ENCODE results near the gene BBS5.

Gene BBS5

DNA sequence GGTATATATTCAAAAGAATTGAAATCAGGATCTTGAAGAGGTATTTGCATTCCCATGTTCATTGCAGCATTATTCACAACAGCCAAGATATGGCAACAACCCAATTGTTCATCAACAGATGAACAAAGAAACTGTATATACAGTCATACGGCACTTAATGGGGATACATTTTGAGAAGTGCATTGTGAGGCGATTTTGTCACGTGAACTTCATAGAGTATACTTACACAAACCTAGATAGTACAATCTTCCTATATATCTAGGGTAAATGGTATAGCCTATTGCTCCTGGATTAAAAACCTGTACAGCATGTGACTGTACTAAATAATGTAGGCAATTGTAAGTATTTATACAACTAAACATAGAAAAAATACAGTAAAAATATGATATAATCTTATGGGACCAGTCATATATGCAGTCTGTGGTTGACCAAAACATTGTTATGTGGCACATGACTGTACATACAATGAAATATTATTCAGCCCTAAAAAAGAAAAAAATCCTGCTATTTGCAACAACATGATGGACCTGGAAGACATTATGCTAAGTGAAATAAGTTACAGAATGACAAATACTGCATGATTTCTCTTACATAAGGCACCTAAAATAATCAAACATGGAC is 9.2 kb upstream of the BBS5 start:
- no peaks in the 10 kb centered on the region for H3K4me1 Mint-ChIP-seq (ENCODE audit: low read depth)
- H3K4me3 Mint-ChIP-seq = no peak overlapping the region
- no peaks in the 10 kb centered on the region for H3K36me3 Mint-ChIP-seq (ENCODE audit: low read depth)
- H3K27ac Mint-ChIP-seq = no peak overlapping the region
- H3K9me3 Mint-ChIP-seq = no peaks in the 10 kb centered on the region
- H3K27me3 Mint-ChIP-seq (ENCODE audit: low read depth) = no peaks in the 10 kb centered on the region

DNA sequence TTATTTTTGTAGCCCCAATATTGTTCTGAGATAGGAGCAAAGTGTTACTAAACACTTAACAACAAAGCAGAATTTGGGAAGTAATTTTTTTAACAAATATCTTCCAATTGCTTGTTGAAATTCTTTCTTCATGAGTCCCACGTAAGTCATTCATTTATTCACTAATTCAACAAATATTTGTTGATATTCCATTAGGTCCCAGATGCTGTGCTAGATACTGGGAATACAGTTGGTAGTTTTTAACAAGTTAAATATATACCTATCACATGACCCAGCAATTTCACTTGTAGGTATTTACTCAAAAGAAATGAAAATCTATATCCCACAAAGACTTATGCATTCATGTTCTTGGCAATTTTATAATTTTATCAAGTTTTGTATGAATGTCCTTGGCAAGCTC is 7.0 kb upstream of the BBS5 start:
- Mint-ChIP-seq H3K36me3 (ENCODE audit: low read depth) (no peaks in the 10 kb centered on the region), H3K4me1 (ENCODE audit: low read depth) (no peaks in the 10 kb centered on the region), H3K27ac (no peak overlapping the region), H3K4me3 (no peak overlapping the region), H3K9me3 (no peaks in the 10 kb centered on the region), H3K27me3 (ENCODE audit: low read depth) (peaks cover 4% of the 10 kb centered on the region)

DNA sequence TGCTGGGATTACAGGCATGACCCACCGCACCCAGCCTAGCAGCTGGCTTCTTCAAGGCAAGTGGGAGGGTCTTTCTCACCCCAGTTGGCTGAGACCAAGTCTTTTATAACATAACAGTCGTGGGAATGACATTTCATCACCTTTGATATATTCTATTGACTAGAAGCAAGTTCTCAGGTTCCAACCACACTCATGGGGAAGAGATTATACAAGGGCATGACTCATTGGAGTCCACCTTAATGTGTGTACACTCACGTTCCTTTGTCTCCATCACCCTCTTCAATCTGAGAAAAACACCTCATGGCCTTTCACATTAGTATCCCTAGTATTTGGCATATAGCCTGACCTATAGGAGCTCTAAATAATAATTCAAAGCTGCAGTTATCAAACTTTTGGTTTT is 2.8 kb upstream of the BBS5 start:
- Mint-ChIP-seq H3K27me3 (ENCODE audit: low read depth) (peaks cover 4% of the 10 kb centered on the region), H3K36me3 (ENCODE audit: low read depth) (no peaks in the 10 kb centered on the region), H3K9me3 (no peaks in the 10 kb centered on the region), H3K4me1 (ENCODE audit: low read depth) (peaks cover 8% of the 10 kb centered on the region), H3K4me3 (no peak overlapping the region), H3K27ac (no peak overlapping the region)

DNA sequence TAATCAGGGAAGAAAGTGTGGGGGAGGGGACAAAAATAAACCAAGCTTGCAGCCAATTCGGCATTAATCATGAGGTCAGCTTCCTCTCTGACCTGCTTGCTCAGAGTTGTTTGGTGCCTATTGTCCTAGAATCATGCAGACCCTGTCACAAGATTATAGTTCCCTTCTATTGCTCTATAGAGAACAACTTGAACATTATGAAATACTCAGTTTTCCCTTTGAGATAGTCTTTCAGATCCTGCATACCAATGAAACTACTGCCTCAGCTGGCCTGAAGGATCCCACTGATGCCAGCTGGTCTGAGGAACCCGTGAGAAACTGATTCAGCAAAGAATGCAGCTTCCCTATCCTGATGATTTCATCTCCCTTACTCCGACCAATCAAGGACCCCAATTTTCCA is 955 bp upstream of the BBS5 start:
- H3K27ac Mint-ChIP-seq = no peak overlapping the region
- H3K27me3 Mint-ChIP-seq (ENCODE audit: low read depth) = peaks cover 4% of the 10 kb centered on the region
- no peaks in the 10 kb centered on the region for H3K36me3 Mint-ChIP-seq (ENCODE audit: low read depth)
- H3K4me1 Mint-ChIP-seq (ENCODE audit: low read depth) = peaks cover 8% of the 10 kb centered on the region
- peak overlapping the region; percentile 30 for H3K4me3 Mint-ChIP-seq
- no peaks in the 10 kb centered on the region for H3K9me3 Mint-ChIP-seq

DNA sequence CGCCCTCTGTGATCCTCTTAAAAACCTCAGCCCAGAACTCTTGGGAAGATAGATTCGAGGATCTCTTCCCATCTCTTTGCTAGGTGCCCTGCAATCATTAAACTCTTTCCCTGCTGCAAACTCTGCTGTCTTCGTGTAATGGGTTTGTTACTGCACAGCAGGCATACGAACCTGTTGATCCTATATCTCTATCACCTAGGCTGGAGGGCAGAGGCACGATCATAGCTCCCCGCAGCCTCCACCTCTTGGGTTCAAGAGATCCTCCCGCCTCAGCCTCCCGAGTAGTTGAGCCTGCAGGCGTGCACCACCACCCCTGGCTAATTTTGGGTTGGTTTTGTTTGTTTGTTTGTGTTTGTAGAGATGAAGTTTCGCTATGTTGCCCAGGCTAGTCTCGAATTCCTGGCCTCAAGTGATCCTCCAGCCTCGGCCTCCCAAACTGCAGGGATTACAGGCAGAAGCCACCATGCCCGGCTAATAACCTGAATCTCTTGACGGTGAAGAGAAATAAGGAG is 493 bp upstream of the BBS5 start:
- Mint-ChIP-seq H3K4me3 (peak overlapping the region; percentile 89), H3K27ac (no peak overlapping the region), H3K36me3 (ENCODE audit: low read depth) (no peaks in the 10 kb centered on the region)

DNA sequence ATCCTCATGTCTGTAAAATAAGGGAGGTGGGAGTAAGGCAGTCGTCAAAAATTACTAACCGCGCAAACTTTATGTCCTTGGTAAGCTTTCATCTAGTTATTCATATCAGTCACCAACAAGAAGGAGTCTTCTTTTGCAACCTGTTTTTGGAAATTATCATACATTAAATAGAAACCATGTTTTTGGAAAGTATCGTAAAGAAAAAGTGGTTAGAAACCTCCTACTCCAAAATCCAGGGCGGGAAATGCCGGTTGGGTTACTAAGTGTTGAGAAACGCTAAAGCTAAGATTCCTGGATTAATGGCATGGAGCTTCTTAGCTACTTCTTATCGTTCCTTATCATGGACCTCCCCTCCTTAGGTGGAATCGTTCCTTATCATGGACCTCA is 778 bp downstream of the BBS5 start:
- peak overlapping the region; percentile 89 for H3K4me3 Mint-ChIP-seq
- no peak overlapping the region for H3K27ac Mint-ChIP-seq
- H3K9me3 Mint-ChIP-seq = no peaks in the 10 kb centered on the region
- H3K4me1 Mint-ChIP-seq (ENCODE audit: low read depth) = peaks cover 8% of the 10 kb centered on the region
- H3K36me3 Mint-ChIP-seq (ENCODE audit: low read depth) = no peaks in the 10 kb centered on the region
- peaks cover 4% of the 10 kb centered on the region for H3K27me3 Mint-ChIP-seq (ENCODE audit: low read depth)

More for the DNA sequence above, 493 bp upstream of the BBS5 start:
- Mint-ChIP-seq H3K9me3 (no peaks in the 10 kb centered on the region), H3K4me1 (ENCODE audit: low read depth) (peaks cover 8% of the 10 kb centered on the region), H3K27me3 (ENCODE audit: low read depth) (peaks cover 4% of the 10 kb centered on the region)

DNA sequence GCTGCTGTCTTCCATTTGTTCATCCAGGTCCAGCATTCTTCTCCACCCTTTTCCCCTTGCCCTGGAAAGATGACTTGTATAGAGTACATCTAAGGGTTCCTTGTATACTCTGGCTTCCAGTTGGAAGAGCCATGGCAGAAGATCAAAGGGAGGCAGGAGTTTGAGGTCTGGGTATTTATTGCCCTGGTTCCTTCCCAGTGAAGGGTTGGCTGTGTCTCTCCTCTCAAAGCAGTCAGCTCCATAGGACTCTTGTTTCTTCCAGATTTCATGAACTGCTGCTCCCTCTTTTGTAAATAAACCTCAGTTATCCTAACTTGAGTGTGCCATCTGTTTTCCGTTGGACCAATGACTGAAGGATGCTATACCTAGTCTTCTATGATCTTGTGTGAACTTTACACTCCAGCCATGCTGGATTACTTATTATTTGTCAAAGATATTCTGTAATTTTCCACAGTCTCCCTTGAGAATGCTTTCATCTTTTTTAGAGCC is 6.4 kb downstream of the BBS5 start:
- H3K27ac Mint-ChIP-seq = no peak overlapping the region
- H3K4me3 Mint-ChIP-seq = no peak overlapping the region
- no peaks in the 10 kb centered on the region for H3K27me3 Mint-ChIP-seq (ENCODE audit: low read depth)
- no peaks in the 10 kb centered on the region for H3K36me3 Mint-ChIP-seq (ENCODE audit: low read depth)
- no peaks in the 10 kb centered on the region for H3K9me3 Mint-ChIP-seq
- no peaks in the 10 kb centered on the region for H3K4me1 Mint-ChIP-seq (ENCODE audit: low read depth)

DNA sequence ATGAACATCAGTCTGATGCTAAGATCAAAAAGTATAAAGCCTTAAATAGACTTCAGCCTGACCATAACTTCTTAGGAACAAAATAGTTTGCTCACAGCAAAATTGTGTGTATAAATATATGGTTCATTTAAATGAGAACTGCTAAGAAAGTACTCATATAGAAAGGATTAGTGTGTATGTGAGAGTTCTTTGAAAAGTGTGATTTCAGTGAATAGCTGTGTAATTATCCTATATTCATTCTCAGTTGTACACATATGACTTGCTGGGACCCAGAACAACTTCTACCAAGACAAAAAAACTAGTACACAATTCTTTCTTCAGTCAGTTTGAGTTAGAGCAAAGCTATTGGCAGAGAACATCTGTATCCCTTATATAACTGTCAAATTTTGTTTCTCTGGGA is 7.2 kb downstream of the BBS5 start:
- Mint-ChIP-seq H3K36me3 (ENCODE audit: low read depth) (no peaks in the 10 kb centered on the region), H3K27me3 (ENCODE audit: low read depth) (no peaks in the 10 kb centered on the region), H3K4me1 (ENCODE audit: low read depth) (no peaks in the 10 kb centered on the region), H3K27ac (no peak overlapping the region), H3K4me3 (no peak overlapping the region), H3K9me3 (no peaks in the 10 kb centered on the region)

DNA sequence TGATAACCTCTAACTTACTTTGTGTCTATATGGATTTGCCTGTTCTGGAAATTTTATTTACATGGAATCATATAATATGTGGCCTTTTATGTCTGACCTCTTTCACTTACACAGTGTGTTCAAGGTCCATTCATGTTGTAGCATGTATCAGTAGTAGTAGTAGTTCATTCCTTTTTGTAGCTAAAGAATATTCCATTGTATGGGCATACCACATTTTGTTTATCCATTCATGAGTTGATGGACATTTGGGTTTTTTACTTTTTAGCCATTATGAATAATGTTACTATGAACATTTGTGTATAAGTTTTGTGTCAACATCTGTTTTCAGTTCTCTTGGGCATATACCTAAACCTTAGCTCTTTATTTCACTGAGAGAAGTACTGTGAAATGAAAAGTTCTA is 11.5 kb downstream of the BBS5 start:
- no peak overlapping the region for H3K27ac Mint-ChIP-seq
- no peaks in the 10 kb centered on the region for H3K4me1 Mint-ChIP-seq (ENCODE audit: low read depth)
- H3K4me3 Mint-ChIP-seq = no peak overlapping the region
- no peaks in the 10 kb centered on the region for H3K9me3 Mint-ChIP-seq
- no peaks in the 10 kb centered on the region for H3K27me3 Mint-ChIP-seq (ENCODE audit: low read depth)
- H3K36me3 Mint-ChIP-seq (ENCODE audit: low read depth) = no peaks in the 10 kb centered on the region

DNA sequence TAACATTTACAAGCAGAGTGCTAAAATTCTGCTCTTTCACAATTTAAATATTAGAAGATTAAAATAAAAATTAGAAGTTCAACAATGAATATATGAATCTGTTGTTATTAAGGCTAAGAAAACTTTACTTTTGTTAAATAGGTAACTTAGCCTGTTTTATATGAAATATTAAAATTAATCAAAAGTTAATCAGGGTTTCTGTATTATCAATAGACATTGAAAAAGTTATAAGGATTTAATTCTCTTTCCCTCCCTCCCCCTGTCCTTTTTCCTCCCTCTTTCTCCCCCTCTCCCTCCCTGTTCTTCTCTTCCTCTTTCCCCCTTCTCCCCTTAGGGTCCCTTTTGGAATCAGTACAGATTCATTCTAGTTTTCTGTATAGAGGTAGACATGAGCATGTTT is 12.1 kb downstream of the BBS5 start:
- Mint-ChIP-seq H3K27ac (no peak overlapping the region), H3K9me3 (no peaks in the 10 kb centered on the region), H3K36me3 (ENCODE audit: low read depth) (no peaks in the 10 kb centered on the region), H3K4me3 (no peak overlapping the region), H3K4me1 (ENCODE audit: low read depth) (no peaks in the 10 kb centered on the region), H3K27me3 (ENCODE audit: low read depth) (no peaks in the 10 kb centered on the region)

DNA sequence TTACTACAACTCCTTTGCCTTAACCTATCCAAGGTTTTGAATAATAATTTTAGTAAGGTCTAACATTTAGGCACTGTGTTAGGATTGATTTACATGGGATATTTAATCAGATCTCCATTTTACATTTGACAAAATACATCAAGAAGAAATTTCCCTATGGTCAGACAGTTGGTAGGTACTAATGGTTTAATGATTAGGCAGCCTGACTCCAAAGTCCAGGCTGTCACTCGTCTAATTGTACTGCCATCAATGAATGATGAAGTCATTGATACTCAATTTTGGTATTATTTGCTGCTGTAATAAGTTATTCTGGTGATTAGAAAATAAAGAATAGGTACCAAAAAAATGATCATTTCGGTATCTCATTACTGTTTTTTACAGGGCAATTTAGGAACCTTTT is 14.1 kb downstream of the BBS5 start:
- no peaks in the 10 kb centered on the region for H3K4me1 Mint-ChIP-seq (ENCODE audit: low read depth)
- H3K36me3 Mint-ChIP-seq (ENCODE audit: low read depth) = no peaks in the 10 kb centered on the region
- H3K9me3 Mint-ChIP-seq = no peaks in the 10 kb centered on the region
- H3K27me3 Mint-ChIP-seq (ENCODE audit: low read depth) = no peaks in the 10 kb centered on the region
- no peak overlapping the region for H3K4me3 Mint-ChIP-seq
- H3K27ac Mint-ChIP-seq = no peak overlapping the region

DNA sequence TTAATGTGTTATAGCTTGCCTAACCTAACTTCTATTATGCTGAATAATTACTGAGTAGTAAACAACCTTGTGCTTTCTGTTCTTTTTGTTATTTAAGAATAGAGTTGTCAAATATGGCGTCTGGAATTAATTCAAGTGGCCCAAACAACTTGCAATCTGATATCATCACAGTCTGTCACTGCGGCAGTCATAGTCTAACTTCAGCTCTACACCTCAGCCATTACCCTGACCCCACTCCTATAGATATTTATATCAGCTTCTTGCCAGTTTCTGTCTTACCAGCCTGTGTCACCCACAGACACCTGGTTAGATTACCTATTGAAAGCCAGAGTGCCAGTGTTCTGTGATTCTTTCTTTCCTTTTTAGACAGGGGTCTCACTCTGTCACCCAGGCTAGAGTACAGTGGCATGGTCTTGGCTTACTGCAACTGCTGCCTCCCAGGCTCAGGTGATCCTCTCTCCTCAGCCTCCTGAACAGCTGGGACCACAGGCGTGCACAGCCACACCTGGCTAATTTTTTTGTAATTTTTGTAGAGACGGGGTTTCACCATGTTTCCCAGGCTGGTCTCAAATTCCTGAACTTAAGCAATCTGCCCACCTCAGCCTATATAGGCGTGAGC is 16.1 kb downstream of the BBS5 start:
- Mint-ChIP-seq H3K4me1 (ENCODE audit: low read depth) (no peaks in the 10 kb centered on the region), H3K9me3 (no peaks in the 10 kb centered on the region), H3K27me3 (ENCODE audit: low read depth) (no peaks in the 10 kb centered on the region), H3K27ac (no peak overlapping the region), H3K36me3 (ENCODE audit: low read depth) (no peaks in the 10 kb centered on the region), H3K4me3 (no peak overlapping the region)

DNA sequence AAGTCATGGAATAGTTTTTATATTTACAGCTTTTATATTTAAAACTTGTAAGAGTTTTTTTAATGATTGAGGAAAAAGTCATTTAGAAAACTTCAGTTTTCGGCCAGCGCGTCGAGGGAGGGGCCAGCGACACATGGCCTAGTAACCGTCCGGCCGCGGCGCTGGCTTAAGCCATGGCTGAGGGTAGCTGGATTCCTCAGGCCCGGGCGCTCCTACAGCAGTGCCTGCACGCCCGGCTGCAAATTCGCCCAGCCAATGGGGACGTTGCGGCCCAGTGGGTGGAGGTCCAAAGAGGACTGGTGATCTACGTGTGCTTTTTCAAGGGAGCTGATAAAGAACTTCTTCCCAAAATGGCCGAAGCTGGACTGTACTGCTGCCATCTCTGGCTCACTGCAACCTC is 25.4 kb downstream of the BBS5 start:
- Mint-ChIP-seq H3K9me3 (no peaks in the 10 kb centered on the region), H3K4me3 (no peak overlapping the region), H3K27me3 (ENCODE audit: low read depth) (no peaks in the 10 kb centered on the region), H3K36me3 (ENCODE audit: low read depth) (no peaks in the 10 kb centered on the region), H3K4me1 (ENCODE audit: low read depth) (no peaks in the 10 kb centered on the region), H3K27ac (no peak overlapping the region)

DNA sequence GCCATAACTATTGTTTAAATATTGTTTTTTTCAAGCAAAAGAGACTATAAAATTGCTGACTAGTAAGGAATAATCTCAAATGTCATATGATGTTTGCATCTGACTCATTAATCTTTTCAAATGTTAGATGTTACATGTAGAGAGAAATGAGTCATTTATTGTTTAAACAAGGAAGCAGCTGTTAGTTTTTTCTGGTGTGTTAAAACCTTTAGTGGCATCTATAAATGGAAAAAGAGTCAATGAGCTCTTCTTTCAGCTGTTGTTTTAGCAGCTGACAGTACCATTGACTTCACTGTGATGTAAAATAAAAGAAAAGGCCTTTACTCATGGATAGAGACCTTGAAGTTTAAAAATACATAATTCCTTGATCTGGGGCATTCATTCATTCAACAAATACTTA is 28.4 kb downstream of the BBS5 start:
- Mint-ChIP-seq H3K27ac (no peak overlapping the region), H3K4me1 (ENCODE audit: low read depth) (no peaks in the 10 kb centered on the region), H3K9me3 (no peaks in the 10 kb centered on the region), H3K27me3 (ENCODE audit: low read depth) (peaks cover 5% of the 10 kb centered on the region), H3K36me3 (ENCODE audit: low read depth) (no peaks in the 10 kb centered on the region), H3K4me3 (no peak overlapping the region)

DNA sequence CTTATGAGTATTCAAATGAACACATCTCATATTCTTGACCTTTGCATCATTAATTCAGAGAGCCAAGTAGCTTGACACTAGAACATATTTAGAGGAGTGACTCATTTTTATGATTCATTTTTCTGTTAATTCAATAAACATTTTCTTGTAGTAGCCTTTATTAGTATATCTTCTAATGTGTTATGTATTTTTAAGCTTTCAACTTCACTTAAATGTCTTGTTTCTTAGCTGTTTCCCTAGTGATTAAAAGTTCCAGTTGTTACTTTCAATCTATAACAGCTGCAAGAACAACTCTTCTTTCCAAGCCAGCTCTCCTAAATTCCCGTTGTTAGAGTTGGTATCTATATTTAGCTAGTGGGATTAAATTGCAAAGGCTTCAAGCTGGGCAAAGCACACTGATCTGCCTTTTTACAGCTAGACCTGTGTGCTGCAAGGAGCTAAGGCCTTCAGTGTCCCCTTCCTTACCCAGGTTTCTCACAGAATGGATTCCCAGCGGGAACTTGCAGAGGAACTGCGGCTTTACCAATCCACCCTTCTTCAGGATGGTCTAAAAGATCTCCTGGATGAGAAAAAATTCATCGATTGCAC is 30.1 kb downstream of the BBS5 start, which contains the start of gene KLHL41:
KLHL41 (plus strand) TSS at position 405 of the 588 bp plus-strand sequence; CDS start at position 482, 77 bp downstream.
- H3K27me3 Mint-ChIP-seq (ENCODE audit: low read depth) = peaks cover 5% of the 10 kb centered on the region
- H3K4me1 Mint-ChIP-seq (ENCODE audit: low read depth) = no peaks in the 10 kb centered on the region
- H3K36me3 Mint-ChIP-seq (ENCODE audit: low read depth) = no peaks in the 10 kb centered on the region
- no peak within 1 kb of the TSS for H3K27ac Mint-ChIP-seq
- H3K9me3 Mint-ChIP-seq = no peaks in the 10 kb centered on the region
- no peak within 1 kb of the TSS for H3K4me3 Mint-ChIP-seq

Measured in T-helper 1 cell treated with Interleukin-12 subunit alpha and Interleukin-12 subunit beta and Interleukin-4 antibody, amounts not matched to agents 30 μg/mL and 1 μg/mL, for 36 hours (primary cell).